Activated CD8-positive, alpha-beta memory T cell treated with anti-CD3 and anti-CD28 coated beads for 1 hour (primary cell): ENCODE measurements around the gene UFD1.

Source experiments
- DNase-seq, 2 donors: peaks; one replicate each; pipeline ENCODE4 v3.0.0-alpha.2; 2020; ENCODE audit warnings: low read depth in 1 of 2; ENCODE audit errors: extremely low read depth in 1 of 2

UFD1 gene, protein sequence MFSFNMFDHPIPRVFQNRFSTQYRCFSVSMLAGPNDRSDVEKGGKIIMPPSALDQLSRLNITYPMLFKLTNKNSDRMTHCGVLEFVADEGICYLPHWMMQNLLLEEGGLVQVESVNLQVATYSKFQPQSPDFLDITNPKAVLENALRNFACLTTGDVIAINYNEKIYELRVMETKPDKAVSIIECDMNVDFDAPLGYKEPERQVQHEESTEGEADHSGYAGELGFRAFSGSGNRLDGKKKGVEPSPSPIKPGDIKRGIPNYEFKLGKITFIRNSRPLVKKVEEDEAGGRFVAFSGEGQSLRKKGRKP

DNA sequence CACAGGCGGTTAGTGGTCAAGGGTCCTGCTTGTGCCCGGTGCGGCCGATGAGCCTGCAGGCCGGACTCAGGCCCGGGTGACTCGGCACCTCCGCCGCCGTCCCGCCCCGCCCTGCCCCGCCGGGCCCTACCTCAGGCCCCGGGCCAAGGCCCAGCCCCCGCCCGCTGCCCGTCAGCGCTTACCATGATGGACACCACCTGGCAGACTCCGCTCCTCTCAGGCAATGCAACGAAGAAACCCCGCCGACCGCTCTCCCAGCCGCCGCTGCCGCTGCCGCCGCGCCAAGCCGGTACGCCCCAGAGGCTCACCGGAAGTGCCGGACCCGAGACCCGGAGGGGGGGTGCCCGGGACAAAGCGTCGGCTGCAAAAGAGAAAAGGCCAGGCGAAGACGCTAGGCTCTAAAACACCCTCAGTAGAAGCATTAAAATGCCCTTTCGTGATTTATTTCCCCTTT, at the start of gene UFD1:
Gene UFD1, minus strand, starts transcription at position 293 of the 454 bp plus-strand sequence. Its CDS starts 108 bp downstream, at position 185.
- peak; percentile 35 to 71 for DNase-seq

DNA sequence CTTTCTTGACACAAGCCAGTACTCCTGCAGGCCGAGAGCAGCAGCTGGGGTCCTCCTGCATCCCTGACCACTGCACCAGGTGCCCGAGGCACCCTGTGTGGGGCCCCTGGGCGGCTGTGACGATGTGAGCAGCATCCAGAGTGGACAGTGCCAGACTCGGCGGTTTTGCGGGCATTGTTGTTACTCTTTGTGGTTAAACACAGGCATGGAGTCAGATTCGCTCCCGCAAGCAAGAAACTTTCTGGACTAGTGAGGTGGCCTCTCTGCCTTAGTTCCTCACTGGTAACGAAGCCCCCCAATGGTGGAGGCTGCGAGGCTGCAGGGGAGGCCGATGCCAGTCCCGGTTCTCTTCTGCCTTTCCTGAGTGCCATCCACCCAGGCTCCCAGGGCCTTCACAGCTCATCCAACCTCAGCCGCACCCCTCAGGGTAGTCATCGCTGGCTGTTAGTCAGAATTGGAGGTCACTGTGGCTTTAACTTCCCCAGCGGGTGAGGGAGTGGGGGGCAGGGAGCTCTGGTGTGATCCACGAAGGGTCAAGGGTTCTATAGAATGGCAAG, 48.9 kb upstream of the UFD1 start:
- no peak for DNase-seq

DNA sequence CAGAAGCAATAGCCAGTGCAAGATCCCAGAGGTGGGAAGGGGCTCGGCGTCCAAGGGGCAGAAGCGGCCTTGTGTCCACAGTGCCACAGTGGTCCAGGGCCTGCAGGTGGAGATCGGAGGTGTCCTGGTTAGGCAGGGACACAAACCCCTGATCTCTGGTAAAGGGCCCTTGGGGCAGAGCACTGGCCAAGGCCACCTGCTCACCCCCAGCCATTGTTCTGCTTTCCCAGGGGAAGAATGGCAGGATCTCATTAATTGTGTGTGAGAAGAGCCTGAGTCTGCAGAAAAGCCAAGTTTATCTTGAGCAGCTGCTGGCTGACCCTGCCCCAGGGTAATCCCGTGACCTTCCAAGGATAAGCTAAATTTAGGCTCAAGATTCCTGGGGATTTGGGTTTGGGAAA, 48.3 kb upstream of the UFD1 start:
- DNase-seq, result no peak

DNA sequence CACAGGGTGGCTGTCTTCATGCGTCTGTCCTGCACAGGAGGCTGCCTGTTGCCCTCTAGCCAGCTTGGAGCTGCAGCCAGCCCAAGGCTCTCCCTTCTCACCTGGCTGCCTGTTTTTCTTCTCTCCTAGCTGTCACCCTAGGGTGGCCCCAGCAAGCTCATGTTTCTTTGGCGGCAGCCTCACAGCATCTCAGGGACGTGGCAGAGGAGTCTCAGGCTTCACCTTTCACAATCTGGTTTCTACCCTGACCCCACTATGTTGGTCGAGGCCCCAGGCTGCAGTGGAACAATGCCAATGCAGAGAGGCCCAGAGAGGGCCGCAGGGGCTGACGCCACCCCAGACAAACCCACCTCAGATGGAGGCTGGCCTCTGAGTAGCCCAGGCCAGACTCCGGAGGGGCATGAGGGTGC, 47.7 kb upstream of the UFD1 start:
- no peak for DNase-seq

DNA sequence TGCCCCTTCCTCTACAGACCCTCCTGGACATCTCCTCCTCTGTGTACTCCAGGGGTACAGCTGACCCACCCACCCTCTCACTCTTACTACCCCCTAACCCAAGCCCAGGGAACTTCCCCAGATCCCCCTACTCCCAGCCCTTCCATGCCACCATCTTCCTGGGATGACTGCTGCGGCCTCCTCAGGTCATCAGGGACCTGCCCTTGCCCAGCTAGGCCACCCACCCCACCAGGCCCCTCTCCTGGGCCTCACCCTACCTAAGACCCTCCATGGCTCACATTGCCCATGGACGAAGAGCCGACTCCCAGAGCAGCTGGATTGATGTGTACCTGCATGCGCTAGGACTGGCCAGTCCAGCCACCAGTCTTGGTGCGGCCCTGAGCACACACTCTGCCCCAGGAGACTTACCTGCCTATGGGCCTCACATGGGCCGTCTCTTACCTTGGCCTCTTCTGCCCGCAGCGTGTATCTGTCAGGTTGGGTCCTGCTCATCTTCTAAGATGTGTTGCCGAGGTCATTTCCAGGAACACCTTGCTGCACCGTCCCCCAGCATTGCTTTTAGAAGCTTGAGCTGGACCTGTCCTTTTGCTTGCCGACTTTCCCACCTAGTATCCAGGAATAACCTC, 47.2 kb upstream of the UFD1 start:
- DNase-seq, result no peak

DNA sequence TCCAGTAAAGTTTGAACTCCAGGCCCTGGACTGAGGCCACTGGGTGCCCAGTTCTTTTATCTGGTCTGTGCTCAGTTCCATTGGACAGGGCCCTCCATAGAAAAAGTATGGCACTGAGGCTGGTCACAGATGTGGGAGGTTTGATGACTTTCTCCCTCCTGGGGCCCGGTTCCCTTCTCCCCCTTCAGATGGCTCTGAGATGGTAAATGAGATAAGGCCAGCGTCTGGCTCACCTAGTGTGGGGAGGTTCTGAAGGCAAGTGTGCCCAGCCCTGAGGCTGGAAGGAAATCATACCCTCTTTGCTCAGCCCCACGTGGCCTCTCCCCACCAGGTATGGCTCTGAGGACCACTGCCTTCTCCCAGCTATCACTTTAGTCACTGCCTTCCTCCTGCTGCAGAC, 46.7 kb upstream of the UFD1 start:
- DNase-seq, result no peak

DNA sequence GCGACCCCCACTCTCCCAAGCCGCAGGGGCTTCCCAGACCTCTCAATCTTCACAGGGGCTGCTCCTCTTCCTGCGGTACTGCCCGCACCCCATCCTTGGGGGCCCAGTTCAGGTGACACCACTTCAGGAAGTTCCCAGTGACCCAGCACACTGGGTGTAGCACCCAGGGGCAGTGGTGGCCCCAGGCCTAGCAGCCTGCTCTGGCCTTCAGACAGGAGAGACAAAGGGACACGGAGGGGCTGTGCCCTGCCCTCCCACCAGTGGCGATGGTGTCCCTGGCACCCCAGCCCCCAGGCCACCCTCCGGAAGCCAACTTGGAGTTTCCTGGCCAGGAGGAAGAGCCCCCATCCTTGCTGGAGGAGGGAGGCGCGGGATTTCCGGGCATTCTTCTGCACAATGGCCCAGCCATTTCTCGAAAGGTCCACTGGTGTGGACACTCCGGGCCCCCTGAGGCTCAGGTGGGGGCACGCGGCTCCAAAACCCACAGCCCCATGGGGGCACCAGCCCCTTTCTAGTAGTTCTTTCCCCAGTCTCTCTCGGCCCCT, 46.2 kb upstream of the UFD1 start:
- no peak for DNase-seq

DNA sequence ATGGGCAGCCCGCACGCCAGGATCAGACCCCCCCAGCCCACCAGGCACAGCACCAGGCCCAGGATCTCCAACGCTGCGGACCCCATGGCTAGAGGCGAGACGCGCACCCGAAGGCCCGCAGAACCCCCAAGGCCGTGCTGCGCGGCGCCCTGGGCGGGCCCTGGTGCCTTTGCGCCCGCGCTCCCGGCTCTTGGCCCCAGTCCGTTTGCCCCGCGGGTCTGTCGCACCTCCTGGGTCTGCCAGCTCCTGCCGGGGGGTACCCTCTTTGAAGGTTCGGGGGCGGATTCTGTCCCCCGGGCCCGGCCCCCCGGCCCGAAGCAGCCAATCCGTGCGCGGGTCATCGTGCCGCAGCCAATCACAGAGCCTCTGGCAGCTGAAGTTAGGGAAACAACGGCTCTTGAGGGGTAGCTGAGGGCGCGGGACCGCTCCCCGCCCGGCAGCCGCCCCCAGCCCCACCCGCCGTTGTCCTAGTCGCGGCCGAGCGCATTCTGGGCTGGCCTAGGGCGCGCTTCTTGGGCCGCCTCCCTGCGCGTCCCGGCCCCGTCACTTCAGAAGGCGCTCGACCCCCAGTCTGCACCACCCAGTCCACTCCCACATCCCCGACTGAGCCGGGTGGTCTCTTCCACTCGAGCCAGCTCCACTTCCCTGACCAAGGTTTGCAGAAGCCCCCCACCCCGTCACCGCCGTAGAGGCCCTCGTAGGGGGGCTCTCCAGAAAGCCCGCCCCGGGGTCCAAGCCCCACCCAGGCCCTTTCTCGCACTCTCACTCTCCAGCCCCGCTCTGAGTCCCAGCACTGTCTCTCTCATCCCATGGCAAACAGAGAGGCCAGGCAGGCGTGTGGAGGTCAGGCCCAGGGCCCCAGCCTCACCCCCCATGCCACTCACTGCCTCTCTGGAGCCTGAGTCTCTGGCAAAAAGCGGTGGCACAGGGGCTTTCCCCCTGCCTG, 45.5 kb upstream of the UFD1 start, which contains the start of gene CLDN5:
Gene CLDN5, minus strand, starts transcription at position 241 of the 946 bp plus-strand sequence. Its CDS starts 155 bp downstream, at position 86.
- no peak for DNase-seq

DNA sequence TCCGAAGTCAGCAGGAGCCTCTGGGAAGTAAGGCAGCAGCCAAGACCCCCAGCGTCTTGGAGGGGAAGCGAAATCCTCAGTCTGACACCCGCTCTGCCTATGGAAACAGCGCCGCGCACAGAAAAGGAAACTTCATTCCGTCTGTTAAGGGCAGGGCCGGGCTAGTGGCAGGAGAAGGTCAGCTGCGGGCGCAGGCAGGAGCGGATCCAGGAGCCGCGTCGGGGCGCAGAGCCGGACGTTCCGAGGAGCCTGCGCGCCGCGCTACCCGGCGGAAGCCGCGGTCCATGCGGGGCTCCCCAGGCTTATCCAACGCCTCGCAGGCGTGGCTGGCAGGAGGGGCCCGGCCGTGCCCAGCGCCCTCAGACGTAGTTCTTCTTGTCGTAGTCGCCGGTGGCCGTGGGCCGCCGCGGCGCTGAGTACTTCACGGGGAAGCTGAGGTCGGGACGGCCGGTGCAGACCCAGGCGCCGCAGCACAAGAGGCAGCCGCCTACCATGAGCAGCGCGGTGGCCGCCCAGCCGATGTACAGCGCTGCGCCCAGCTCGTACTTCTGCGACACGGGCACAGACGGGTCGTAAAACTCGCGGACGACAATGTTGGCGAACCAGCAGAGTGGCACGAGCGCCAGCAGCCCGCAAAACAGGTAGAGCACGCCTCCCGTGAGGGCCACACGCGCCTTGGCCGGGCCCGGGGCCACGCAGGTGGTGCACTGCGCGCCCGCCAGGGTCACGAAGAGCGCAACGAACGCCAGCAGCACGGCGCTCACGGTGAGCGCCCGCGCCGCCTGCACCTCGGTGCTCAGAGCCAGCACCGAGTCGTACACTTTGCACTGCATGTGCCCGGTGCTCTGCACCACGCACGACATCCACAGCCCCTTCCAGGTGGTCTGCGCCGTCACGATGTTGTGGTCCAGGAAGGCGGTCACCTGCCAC, 44.5 kb upstream of the UFD1 start:
- DNase-seq, result no peak

DNA sequence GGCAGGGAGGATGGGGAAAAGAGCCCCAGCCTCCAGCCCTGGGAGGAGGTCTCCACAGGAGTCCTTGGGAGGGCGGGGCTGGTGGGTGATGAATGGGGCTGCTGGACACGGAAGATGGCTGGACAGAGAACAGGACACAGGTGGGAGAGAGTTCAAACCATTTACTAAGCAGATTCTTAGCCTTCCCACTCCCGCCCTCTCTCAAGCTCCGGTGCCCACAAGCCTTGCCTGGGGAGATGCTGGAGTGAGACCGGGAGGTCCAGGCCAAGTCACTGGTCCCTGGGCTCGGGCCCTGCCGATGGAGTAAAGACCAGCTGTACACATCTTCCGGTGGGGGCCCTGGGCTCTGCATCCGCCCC, 43.9 kb upstream of the UFD1 start:
- no peak for DNase-seq

DNA sequence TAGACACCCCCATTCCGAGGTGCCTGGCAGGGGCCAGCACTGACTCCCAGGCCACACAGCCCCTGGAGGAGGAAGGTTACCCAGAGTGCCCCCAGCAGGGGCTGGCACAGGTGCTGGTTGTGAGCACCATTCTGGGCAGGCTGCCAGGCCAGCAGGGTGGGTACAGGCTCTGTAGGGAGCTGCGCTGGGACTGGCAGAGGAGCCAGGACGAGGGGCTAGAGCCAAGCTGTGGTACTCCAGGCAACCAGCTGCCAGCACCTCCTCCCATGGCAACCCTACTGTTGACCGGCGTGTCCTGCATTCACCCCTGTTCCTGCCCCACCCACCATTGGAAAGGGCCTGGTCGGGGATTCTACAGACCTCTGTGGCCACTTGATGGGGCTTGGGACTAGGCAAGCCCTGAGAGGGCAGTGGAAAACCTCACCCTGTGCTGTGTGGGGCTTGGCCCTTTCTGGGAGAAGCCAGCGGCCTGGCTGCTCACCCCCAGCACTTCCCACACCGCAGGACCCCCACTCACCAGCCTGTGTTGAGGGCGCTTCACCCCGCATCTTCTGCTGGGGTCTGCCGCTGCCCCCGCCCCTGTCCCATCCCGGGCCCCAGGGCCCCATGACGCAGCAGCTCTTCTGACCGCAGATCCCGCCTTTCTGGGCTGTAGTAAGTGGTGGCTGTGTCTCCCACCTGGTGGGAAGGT, 43.3 kb upstream of the UFD1 start:
- DNase-seq, result no peak

DNA sequence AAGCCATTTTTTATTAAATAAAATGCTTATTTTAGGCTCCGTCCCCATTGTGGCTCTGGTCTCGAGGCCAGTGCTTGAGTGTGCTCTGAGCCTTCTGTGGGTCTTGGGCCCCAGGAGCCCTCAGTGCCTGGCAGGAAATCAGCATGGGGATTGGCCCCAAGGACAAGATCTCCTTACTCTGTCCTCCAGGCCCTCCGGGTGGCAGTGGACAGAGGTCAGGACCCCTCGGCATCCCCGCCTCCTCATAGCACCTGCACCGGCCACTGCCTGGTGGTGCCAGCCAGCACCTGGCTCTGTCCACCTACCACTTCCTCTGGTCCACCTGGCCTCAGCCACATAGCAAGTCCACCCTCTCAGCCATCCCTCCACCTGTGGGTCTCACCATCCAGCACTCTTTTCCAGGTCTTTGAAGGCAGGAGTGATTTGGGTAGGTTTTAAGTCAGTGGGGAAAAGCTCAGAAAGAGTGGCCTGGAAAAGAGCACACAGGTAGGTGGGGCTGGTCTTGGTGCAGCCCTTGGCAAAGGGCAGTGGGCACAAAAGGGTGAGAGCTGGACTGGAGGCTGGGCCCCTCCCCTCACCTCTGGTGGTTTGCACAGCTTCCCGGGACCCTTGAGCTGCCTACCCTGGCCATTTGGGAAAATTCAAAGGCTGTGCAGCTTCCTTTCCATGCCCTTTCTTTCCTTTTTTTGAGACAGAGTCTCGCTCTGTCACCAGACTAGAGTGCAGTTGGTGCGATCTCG, 41.7 kb upstream of the UFD1 start:
- DNase-seq, result no peak

DNA sequence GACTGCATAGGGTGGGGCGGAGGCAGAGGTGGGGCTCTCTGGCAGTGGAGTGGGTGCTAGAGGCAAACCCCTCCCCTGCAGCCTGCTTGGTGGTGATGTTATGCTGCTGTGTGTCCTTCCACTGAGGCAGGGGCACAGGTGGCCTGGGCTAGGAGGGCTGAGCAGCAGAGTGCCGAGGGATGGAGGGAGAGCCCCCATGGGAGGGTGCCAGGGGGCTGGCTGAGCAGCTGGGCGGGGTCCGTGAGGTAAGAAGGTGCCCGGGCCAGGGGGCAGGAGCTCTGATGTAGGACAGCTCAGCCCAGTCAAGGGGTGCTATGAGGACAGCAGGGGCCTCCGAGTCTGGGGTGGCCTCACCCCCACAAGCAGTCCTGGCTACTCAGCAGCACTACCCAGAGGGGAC, 41.0 kb upstream of the UFD1 start:
- no peak for DNase-seq

DNA sequence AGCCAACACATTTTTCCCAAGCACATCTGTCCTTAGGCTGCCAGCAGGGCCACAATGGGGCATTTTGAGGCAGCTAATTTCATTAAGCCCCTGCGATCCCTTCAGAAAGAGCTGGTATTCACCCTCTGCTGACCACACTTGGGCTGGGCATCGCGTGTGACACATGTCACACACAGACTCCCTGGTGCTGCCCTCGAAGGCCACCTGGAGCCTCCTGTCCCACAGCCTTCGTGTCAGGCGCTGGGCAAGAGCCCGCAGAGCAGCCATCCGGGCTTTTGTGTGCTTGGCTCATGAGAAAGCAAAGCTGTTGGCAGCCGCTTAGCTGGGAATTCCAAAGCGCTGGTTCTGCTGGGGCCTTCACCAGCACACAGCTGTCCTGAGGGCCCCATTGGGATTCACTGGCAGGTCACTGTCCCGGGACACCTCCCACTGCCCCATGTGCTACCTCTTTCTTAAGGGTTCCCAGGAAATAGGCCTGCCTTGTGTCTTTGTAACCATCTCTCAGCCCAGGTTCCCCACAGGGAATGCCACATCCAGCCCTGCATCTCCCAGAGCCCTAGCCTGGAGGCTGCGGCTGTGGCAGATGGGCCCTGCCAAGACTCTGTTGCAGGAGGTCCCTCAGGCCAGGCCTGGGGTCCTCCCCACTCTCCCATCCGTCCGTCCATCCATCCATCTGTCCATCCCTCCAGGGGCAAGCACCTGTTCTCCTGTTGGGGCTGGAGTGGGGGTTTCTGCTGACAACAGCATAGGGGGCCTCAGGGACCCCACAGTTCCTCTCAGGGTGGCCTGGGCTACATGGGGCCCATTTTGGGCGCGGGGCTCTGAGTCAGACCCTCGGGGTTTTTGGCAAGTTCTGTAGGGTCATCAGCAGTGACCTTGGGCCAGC, 40.3 kb upstream of the UFD1 start:
- DNase-seq, result no peak

DNA sequence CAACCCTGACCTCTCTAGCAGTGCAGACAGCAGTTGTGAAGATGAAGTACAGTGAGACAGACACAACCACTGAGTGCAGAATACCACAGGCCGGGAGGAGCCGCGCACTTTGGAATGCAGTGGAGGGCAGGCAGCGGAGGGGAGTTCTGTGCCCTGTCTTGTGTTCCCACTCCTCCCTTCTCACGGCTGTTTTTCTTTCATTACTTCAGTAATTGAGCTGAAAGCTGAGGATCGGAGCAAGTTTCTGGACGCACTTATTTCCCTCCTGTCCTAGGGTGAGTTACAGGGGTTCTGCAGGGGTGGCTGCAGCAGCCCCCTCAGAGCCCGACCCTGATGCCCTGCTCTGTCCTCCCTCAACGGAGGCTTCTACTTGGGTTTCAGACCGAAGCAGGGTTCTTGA, 39.6 kb upstream of the UFD1 start:
- DNase-seq, result no peak

DNA sequence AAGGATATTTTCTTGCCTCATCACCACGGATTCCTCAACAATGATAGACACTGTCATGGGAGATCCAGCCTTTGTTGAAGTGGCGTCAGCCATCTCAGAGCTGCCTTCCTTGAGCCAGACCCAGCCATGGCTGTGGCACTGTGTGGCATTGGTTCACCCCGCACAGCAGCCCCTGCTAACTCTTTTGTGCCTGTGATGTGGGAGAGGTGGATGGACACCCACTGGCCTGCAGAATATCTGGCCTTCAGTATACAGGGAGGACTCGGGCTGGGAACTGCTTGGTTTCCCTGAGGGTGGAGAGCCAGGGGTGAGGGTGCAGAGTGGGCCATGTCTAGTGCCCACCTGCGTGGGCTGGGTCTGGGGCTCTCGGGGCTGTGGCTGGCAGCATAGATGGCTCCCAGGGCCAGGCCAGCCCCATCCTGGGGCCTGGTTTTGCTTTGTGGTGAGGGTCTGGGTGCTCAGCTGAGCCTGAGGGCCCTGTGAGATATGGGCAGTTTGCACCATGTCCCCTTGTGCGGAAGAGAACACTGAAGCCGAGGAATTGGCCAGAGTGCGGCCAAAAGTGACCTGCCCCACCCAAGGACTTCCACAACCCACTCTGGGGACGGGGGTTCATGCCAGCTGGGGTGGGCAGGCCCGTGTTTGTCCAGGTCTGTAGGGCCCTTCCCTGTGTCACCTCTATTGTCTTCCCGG, 39.1 kb upstream of the UFD1 start:
- no peak for DNase-seq

DNA sequence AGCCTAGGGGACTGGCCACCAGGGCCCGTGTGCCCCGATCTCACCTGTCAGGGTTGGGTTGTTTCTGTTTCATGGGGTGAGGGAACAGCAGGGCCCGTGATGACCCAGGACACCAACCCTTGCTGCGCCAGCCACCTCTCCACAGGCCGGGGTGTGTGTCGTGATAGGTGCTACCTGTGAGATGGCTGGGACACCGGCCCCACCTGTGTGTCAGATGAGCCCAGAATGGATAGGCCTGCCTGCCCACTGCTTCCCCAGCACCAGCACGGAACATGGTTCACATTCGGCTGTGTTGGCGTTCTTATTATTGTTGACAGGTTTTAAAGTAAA, 38.1 kb upstream of the UFD1 start:
- no peak for DNase-seq
